HEK293T (cell line): ENCODE measurements around the gene HIVEP3.

Experiments used
- CTCF ChIA-PET: fragments of 350-600 bp; formaldehyde crosslinking; extraction: SDS; loops from one replicate; lab custom pipeline; 2021; ENCODE audit warnings: antibody characterized with exemption, inconsistent platforms; lab: Yijun Ruan, JAX
- POLR2A ChIA-PET: fragments of 350-600 bp; formaldehyde crosslinking; extraction: SDS; loops from one replicate; lab custom pipeline; 2020; ENCODE audit warnings: antibody characterized with exemption, inconsistent platforms; lab: Yijun Ruan, JAX
- DNase-seq: peaks from one replicate; pipeline ENCODE4 v3.0.0; 2012; ENCODE audit warnings: mixed read lengths; ENCODE audit errors: extremely low spot score
- ARNT ChIP-seq: fragments of 450-650 bp; IDR thresholded peaks from 2 replicates; pipeline ENCODE4 v1.6.1; 2017; ENCODE audit warnings: mild to moderate bottlenecking
- BHLHE40 ChIP-seq: fragments of 450-650 bp; IDR thresholded peaks from 2 replicates; pipeline ENCODE4 v1.6.1; 2016; ENCODE audit warnings: mild to moderate bottlenecking, moderate library complexity, borderline replicate concordance
- CTBP1 ChIP-seq: fragments of 450-650 bp; IDR thresholded peaks from 2 replicates; pipeline ENCODE4 v1.6.1; 2016; ENCODE audit warnings: borderline replicate concordance
- ELF4 ChIP-seq: fragments of 450-650 bp; IDR thresholded peaks from 2 replicates; pipeline ENCODE4 v1.6.1; 2017; ENCODE audit warnings: antibody characterized with exemption
- FOXA1 ChIP-seq: fragments of 450-650 bp; IDR thresholded peaks from 2 replicates; pipeline ENCODE4 v1.6.1; 2016; ENCODE audit warnings: mild to moderate bottlenecking
- FOXK2 ChIP-seq: fragments of 450-650 bp; IDR thresholded peaks from 2 replicates; pipeline ENCODE4 v1.6.1; 2016; ENCODE audit warnings: mild to moderate bottlenecking
- FOXM1 ChIP-seq: fragments of 450-650 bp; IDR thresholded peaks from 2 replicates; pipeline ENCODE4 v1.6.1; 2017; ENCODE audit warnings: mild to moderate bottlenecking, borderline replicate concordance
- HDGF ChIP-seq: fragments of 450-650 bp; IDR thresholded peaks from 2 replicates; pipeline ENCODE4 v1.6.1; 2017; ENCODE audit warnings: antibody characterized with exemption, borderline replicate concordance
- L3MBTL2 ChIP-seq: fragments of 450-650 bp; conservative IDR thresholded peaks from 2 replicates; pipeline ENCODE4 v1.6.1; 2016; ENCODE audit warnings: mild to moderate bottlenecking
- LEF1 ChIP-seq: fragments of 450-650 bp; IDR thresholded peaks from 2 replicates; pipeline ENCODE4 v1.6.1; 2017; ENCODE audit warnings: mild to moderate bottlenecking, borderline replicate concordance
- NFRKB ChIP-seq: fragments of 450-650 bp; IDR thresholded peaks from 2 replicates; pipeline ENCODE4 v1.6.1; 2016; ENCODE audit warnings: mild to moderate bottlenecking, moderate library complexity
- PKNOX1 ChIP-seq: fragments of 450-650 bp; IDR thresholded peaks from 2 replicates; pipeline ENCODE4 v1.6.1; 2016
- SP1 ChIP-seq: fragments of 450-650 bp; IDR thresholded peaks from 2 replicates; pipeline ENCODE4 v1.6.1; 2017
- SUZ12 ChIP-seq: fragments of 450-650 bp; IDR thresholded peaks from 2 replicates; pipeline ENCODE4 v1.6.1; 2016; ENCODE audit warnings: mild to moderate bottlenecking
- TARDBP ChIP-seq: fragments of 450-650 bp; IDR thresholded peaks from 2 replicates; pipeline ENCODE4 v1.6.1; 2016
- ZNF384 ChIP-seq: fragments of 450-650 bp; IDR thresholded peaks from 2 replicates; pipeline ENCODE4 v1.6.1; 2016

The HIVEP3 gene

GRCh38 chr1:41528106-41528505, 390.6 kb downstream of the HIVEP3 start:
- ChIA-PET CTCF (no interaction called here), POLR2A (no interaction called here)
- TF ChIP-seq NFRKB, result no peak
- no peak for TF ChIP-seq ELF4
- no peak for TF ChIP-seq ZNF384
- TF ChIP-seq CTBP1, result no peak
- TF ChIP-seq L3MBTL2, result no peak
- TF ChIP-seq FOXA1, result no peak
- no peak for TF ChIP-seq ARNT
- no peak for TF ChIP-seq SP1
- TF ChIP-seq FOXK2, result no peak
- no peak for TF ChIP-seq TARDBP
- TF ChIP-seq LEF1, result no peak
- no peak for TF ChIP-seq SUZ12
- no peak for TF ChIP-seq FOXM1
- no peak for TF ChIP-seq HDGF
- DNase-seq, result no peak

GRCh38 chr1:41526956-41527561, 391.7 kb downstream of the HIVEP3 start:
- DNase-seq, result no peak
- POLR2A ChIA-PET, result no interaction called here
- no peak for TF ChIP-seq FOXK2
- TF ChIP-seq TARDBP, result no peak
- no peak for TF ChIP-seq ELF4
- no peak for TF ChIP-seq HDGF
- TF ChIP-seq FOXA1, result no peak
- no peak for TF ChIP-seq L3MBTL2
- no peak for TF ChIP-seq ARNT
- TF ChIP-seq LEF1, result no peak
- no peak for TF ChIP-seq NFRKB
- TF ChIP-seq ZNF384, result no peak
- no peak for TF ChIP-seq PKNOX1
- TF ChIP-seq FOXM1, result no peak
- TF ChIP-seq BHLHE40, result no peak
- no peak for TF ChIP-seq CTBP1
- TF ChIP-seq SUZ12, result no peak
- no peak for TF ChIP-seq SP1
- CTCF ChIA-PET, result no interaction called here

DNA sequence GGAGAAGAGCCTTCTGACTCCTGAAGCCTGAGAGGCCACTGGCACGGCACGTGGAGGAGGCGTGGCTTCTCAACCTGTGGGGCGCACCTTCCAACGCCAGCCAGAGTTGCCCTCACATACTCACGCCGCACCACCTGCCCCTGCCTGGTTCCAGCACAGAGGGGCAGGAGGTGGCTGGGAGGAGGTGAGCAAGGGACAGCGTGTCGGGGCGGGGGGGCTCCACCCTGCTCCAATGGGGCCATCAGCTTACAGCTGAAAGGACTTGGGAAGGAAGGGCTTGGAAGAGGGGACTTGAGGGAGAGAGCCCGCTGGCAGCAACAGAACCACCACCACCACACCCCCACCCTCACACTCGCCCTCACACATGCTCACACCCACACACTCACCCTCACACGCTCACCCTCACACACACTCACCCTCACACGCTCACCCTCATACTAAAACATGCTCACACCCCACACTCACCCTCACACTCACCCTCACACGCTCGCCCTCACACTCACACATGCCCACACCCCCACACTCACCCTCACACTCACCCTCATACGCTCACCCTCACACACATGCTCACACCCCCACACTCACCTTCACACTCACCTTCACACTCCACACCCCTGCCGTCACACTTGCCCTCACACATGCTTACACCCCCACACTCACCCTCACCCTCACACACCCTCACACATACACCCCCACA, 392.7 kb downstream of the HIVEP3 start:
- no peak for DNase-seq
- POLR2A ChIA-PET, result no interaction called here
- CTCF ChIA-PET, result no interaction called here
- no peak for TF ChIP-seq ELF4
- TF ChIP-seq ZNF384, result no peak
- TF ChIP-seq CTBP1, result no peak
- no peak for TF ChIP-seq NFRKB
- no peak for TF ChIP-seq FOXK2
- TF ChIP-seq TARDBP, result no peak
- no peak for TF ChIP-seq SUZ12
- no peak for TF ChIP-seq BHLHE40
- no peak for TF ChIP-seq L3MBTL2
- no peak for TF ChIP-seq HDGF
- TF ChIP-seq LEF1, result no peak
- TF ChIP-seq SP1, result no peak
- no peak for TF ChIP-seq ARNT
- no peak for TF ChIP-seq FOXA1
- TF ChIP-seq FOXM1, result no peak
- no peak for TF ChIP-seq PKNOX1

DNA sequence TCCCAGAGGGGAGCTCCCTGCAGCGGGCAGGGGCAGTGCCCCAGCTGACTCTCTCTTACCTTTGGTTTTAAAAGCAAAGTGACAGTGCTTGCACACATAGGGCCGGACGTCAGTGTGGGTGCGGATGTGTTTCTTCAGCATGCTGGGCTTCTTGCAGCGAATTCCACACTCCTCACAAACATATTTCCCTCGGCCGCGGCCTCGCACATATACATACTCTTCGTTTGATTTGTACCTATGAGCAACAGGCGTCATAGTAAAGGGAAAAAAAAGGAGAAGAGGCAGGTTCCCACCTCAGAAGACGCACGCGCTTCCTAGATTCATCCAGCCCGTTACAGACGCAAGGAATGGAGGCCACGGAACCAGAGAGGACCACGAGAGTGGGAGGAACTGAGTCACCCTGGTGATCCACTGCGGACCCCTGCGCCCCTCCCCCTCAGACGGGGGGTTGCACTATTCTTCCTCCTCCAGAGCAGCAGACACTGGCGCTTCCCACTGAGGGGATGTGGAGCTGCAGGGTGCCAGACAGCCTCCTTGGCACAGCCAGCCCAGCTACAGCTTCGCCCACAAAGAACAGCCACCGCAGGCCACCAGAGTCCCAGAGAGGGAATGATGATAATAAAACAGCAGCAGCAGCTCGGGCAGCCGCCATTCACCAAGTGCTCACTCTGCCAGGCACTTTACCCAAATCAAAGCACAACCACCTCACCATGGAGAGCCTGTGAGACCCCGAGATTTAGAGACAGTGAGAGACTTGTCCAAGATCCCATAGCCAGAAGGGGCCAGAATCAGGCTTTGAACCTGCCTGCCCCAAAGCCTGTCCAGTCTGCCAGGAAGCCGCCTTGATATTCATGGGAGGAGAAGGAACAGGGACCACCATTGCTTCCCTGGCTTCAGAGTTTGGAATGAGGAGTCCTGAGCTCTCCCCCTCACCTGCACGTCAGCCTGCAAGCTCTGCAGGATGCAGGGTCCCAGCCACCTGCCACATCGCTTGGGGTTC, 393.7 kb downstream of the HIVEP3 start:
- no peak for DNase-seq
- TF ChIP-seq FOXK2, result no peak
- no peak for TF ChIP-seq ZNF384
- TF ChIP-seq CTBP1, result no peak
- no peak for TF ChIP-seq NFRKB
- TF ChIP-seq HDGF, result no peak
- TF ChIP-seq ARNT, result no peak
- POLR2A ChIA-PET, result no interaction called here
- CTCF ChIA-PET, result interaction anchor here (0.7 kb wide), 1 partner anchor 8 kb away, joined by 3 read pairs; no protein-coding TSS in a partner anchor

DNA sequence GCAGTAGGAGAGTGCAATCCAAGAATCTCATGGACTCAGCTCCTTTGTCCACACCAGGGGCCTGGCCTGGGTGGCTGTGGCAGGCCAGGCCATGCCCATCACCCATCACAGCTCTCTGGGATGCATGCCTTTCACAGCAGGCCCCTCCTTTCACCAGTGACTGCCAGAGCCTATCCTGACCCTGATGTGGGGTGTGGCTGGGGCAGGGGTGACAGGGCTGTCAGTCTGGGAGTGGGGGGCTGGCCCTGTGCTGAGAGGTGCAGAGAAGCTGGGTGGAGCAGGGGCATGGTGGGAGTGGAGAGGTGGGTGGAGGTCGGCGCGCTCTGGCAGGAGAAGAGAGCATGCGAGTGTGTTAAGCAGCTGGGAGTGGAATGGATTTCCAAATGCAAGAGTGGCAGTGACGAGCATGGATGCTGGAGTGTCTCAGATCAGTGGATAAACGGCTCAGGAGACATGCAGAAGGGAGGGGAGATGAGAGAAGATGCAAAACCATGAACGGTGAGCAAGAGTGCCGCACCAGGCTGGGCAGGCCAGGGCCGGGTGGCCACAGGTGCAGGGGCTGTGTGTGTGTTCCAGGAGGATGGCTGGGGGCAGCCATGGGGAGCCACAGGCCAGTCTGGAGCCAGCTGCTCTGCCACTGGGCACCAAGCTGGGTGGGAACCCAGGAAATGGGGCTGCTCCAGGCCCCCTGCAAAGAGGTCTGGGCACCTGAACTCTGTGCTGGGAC, 394.6 kb downstream of the HIVEP3 start:
- TF ChIP-seq LEF1 (no peak), PKNOX1 (no peak), HDGF (no peak), FOXK2 (no peak), CTBP1 (no peak), ELF4 (no peak), SUZ12 (no peak), ARNT (no peak), L3MBTL2 (no peak), NFRKB (no peak), FOXA1 (no peak), FOXM1 (no peak), SP1 (no peak), BHLHE40 (no peak)
- CTCF ChIA-PET, result interaction anchor here (0.8 kb wide), 1 partner anchor 16 kb away, joined by 3 read pairs; no protein-coding TSS in a partner anchor
- POLR2A ChIA-PET, result no interaction called here
- no peak for DNase-seq
